Stomach (tissue), 9 donors: ENCODE measurements around the gene FOLH1. TPM values are rescaled to one million over a fixed set of nuclear protein-coding genes. Genes with fewer than 3 reads are reported as not detected.
"Not testable (repeated sequence)": the region's sequence is repeated elsewhere in the genome, so short reads cannot be mapped to it uniquely, and the experiment has no call there.

Experiments
- DNase-seq, 2 donors: peaks; one replicate each; pipeline versions ENCODE4 v3.0.0 to v3.0.0-alpha.2; 2013 to 2019
- H3K27ac ChIP-seq, 5 donors: fragments of 200-600 bp in 4 of 5; sonication (generic) in 4 of 5; one replicate each; pipeline ENCODE4 v1.5.1; 2013 to 2019; ENCODE audit warnings: mild to moderate bottlenecking in 1 of 5, moderate library complexity in 1 of 5
- H3K27me3 ChIP-seq, 3 donors: fragments of 200-600 bp; sonication (generic); one replicate each; pipeline ENCODE4 v1.5.1; 2017 to 2019; ENCODE audit warnings: mixed run types in 1 of 3
- H3K36me3 ChIP-seq, 4 donors: fragments of 200-600 bp; sonication (generic); 1 replicate in 3 of 4; 2 replicates in 1 of 4; pipeline ENCODE4 v1.5.1; 2016 to 2019
- H3K4me1 ChIP-seq, 4 donors: fragments of 200-600 bp; sonication (generic); one replicate each; pipeline ENCODE4 v1.5.1; 2016 to 2019
- H3K4me3 ChIP-seq, 4 donors: fragments of 200-600 bp; sonication (generic) in 3 of 4; one replicate each; pipeline ENCODE4 v1.5.1; 2016 to 2019; ENCODE audit warnings: mild to moderate bottlenecking in 1 of 4
- H3K9me3 ChIP-seq, 4 donors: fragments of 200-600 bp; sonication (generic); one replicate each; pipeline ENCODE4 v1.5.1; 2016 to 2019
- EP300 ChIP-seq: sonication (generic); formaldehyde crosslinking; IDR thresholded peaks from one replicate; pipeline ENCODE4 v1.6.1; 2017; ENCODE audit warnings: antibody characterized with exemption
- POLR2A ChIP-seq, 4 donors: fragments of 450-650 bp; IDR thresholded peaks; one replicate each; pipeline ENCODE4 v1.6.1; 2016; ENCODE audit warnings: antibody characterized with exemption in 4 of 4, control low read depth in 2 of 4, mild to moderate bottlenecking in 1 of 4, moderate library complexity in 1 of 4
- POLR2AphosphoS5 ChIP-seq, 3 donors: sonication (generic); formaldehyde crosslinking; IDR thresholded peaks; one replicate each; pipeline ENCODE4 v1.6.1; 2016; ENCODE audit warnings: antibody characterized with exemption in 3 of 3
- WGBS, 5 donors: extraction: QIAGEN DNeasy Blood & Tissue Kit in 3 of 5; methylation state at CpG; one replicate each; pipeline versions ENCODE4 v1.1.5 to v1.1.7; 2013 to 2018; 5-methylcytosine and 5-hydroxymethylcytosine counted together
- intact Hi-C: fragments of 100-400 bp; cut with DNase I; formaldehyde crosslinking; loops from one replicate; pipeline ENCODE4 v1.15.1; 2023; ENCODE audit warnings: low total_unique reads
- polyA plus RNA-seq, 3 donors: library from polyadenylated mRNA; stranded (reverse); fragments of 200-250 nt; gene quantifications; one replicate each; pipeline ENCODE4 v1.2.3, GENCODE V29; 2013
- total RNA-seq, 5 donors: library from RNA; depleted of rRNA; stranded (reverse); fragments of >200 nt; gene quantifications; one replicate each; pipeline versions ENCODE4 v1.1.0 to v1.2.3, GENCODE V29; 2014 to 2016
- TF ChIP-seq, protein P1 (sequence below), 7 experiments: fragments of 450-650 bp in 4 of 7; fragments of 200-600 bp in 3 of 7; sonication (generic) in 3 of 7; IDR thresholded peaks; one replicate each; pipeline ENCODE4 v1.5.1; 2016 to 2019; ENCODE audit warnings: antibody characterized with exemption in 7 of 7, control low read depth in 2 of 7, mild to moderate bottlenecking in 1 of 7
- donor health status: healthy with polysubstance abuse.
- donor health status: Bipolar disorder and iron deficiency.
- donor health status: healthy.

Gene FOLH1
- total and polyA plus RNA-seq, 8 donors: 0.98 to 50.0 (median 10.6) TPM; not detected in 5

DNA sequence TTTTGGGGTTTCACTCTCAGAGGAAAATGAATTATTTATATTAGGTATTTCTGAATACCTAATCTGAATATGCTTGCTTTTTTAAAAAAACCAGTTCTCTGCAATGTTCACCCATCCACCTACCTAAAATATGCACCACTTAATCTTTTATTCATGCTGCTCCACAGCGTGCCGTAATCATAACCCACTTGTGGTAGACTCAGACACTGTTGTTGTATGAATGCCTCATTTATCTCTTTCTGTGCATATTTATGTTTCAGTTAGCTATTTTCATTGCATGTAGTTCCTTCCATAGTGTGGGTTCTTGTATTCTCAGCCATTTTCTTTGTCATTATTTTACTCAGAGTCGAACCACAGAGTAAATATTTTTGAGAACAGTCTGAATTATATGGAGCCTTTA is 21.6 kb upstream of the FOLH1 start:
- 45 to 74% (median 55%) methylated on average over 3 of the region's 3 CpGs for WGBS, 5 donors

DNA sequence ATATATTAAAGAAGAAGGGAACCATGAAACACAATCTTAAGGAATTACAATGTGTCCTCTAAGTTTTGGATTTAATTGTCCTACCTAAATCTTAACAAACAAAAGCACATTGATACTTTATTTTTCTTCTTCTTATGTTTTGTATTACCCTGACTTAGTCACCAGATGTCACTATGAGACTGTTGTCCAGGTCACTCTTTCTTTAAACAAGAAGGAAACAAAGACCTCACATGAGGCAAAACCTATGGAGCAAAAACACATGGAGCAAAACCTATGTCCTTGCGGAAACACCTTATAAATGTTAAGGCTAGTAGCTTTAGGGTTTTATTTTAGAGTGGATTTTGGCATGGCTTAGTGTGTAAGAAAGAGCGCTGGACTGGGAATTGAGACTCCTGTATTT is 20.7 kb upstream of the FOLH1 start:
- H3K36me3 ChIP-seq, intact Hi-C loops, H3K4me1 ChIP-seq, H3K27ac ChIP-seq, H3K27me3 ChIP-seq, H3K9me3 ChIP-seq, H3K4me3 ChIP-seq: not testable (repeated sequence)
- TF ChIP-seq, protein P1, sequence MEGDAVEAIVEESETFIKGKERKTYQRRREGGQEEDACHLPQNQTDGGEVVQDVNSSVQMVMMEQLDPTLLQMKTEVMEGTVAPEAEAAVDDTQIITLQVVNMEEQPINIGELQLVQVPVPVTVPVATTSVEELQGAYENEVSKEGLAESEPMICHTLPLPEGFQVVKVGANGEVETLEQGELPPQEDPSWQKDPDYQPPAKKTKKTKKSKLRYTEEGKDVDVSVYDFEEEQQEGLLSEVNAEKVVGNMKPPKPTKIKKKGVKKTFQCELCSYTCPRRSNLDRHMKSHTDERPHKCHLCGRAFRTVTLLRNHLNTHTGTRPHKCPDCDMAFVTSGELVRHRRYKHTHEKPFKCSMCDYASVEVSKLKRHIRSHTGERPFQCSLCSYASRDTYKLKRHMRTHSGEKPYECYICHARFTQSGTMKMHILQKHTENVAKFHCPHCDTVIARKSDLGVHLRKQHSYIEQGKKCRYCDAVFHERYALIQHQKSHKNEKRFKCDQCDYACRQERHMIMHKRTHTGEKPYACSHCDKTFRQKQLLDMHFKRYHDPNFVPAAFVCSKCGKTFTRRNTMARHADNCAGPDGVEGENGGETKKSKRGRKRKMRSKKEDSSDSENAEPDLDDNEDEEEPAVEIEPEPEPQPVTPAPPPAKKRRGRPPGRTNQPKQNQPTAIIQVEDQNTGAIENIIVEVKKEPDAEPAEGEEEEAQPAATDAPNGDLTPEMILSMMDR (IDR thresholded peaks at IDR 0.05): peak in 2 of 7 experiments; percentile 22 to 46
- 51 to 67% (median 53%) methylated on average over 2 of the region's 2 CpGs for WGBS, 5 donors
- peak in 1 of 2 donors; percentile 9 for DNase-seq

More for the DNA sequence above, 21.6 kb upstream of the FOLH1 start:
- H3K9me3 ChIP-seq, H3K4me3 ChIP-seq, H3K36me3 ChIP-seq, intact Hi-C loops, H3K4me1 ChIP-seq, H3K27me3 ChIP-seq, H3K27ac ChIP-seq, DNase-seq: not testable (repeated sequence)

GRCh38 chr11:49225255-49225785 is 16.9 kb upstream of the FOLH1 start:
- intact Hi-C loops, H3K4me3 ChIP-seq, DNase-seq, H3K27ac ChIP-seq, H3K27me3 ChIP-seq, H3K9me3 ChIP-seq, H3K4me1 ChIP-seq, H3K36me3 ChIP-seq: not testable (repeated sequence)
- 52 to 69% (median 67%) methylated on average over 8 of the region's 8 CpGs for WGBS, 5 donors

DNA sequence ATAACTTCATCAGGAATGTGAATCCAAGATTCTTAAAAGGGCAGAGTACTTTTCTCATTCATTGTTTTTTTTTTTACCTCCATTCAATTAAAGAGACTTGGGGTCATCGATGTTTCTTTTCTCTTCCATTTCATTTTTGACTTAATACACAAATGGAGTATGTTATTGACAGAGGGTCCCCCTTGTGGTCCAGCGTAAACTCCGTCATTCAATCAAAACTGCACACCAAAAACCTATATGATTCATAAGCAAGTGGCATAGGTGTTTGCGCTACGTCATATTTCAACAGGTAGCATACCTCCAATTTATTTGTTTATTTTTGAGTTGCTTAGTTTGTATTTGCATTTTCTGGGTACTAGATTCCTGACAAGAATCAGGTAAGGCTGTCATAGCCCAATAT is 12.7 kb upstream of the FOLH1 start:
- 83 to 93% (median 87%) methylated on average over 5 of the region's 5 CpGs for WGBS, 5 donors
- intact Hi-C loops: no loop called here
- no peak for DNase-seq

DNA sequence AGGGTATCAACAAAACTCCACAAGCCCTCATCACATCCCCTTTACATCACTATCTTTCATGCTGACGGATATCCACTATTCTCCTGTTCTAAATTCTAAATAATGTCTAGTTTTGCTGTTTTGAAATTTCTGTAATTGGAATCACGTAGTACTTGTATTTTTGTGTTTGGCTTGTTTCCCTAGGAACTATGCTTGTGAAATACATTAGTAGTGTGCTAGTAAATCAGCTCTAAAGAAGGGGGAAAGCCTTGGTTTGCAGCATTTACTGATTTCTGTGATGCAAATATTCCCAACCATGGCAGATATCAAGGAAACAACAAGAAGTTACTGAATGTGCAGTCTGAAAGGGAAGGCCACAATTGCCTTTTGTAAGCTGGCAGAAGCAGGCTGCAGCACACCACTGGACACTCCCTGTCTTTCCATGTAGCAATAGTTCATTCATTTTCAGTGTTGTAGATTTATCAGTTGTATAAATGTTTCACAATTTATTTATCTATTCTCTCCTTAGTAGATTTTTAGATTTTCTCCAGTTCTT is 4.7 kb upstream of the FOLH1 start:
- intact Hi-C loops: no loop called here
- Histone ChIP-seq H3K4me1 (peaks cover 0 to 10% (median 4%) of the 10 kb centered on the region in 4 donors), H3K9me3 (no peaks in the 10 kb centered on the region), H3K4me3 (no peak overlapping the region), H3K36me3 (no peaks in the 10 kb centered on the region), H3K27ac (no peak overlapping the region), H3K27me3 (peaks cover 0 to 9% (median 4%) of the 10 kb centered on the region in 3 donors)
- TF ChIP-seq POLR2AphosphoS5 (IDR thresholded peaks at IDR 0.05): no peak
- TF ChIP-seq POLR2A (IDR thresholded peaks at IDR 0.05): no peak
- TF ChIP-seq EP300: no peak
- TF ChIP-seq, protein P1 (IDR thresholded peaks at IDR 0.05): no peak
- DNase-seq: peak in 1 of 2 donors; percentile 1
- 58 to 76% (median 74%) methylated on average over 2 of the region's 2 CpGs for WGBS, 5 donors

More for the DNA sequence above, 12.7 kb upstream of the FOLH1 start:
- H3K27ac ChIP-seq: no peak overlapping the region
- H3K27me3 ChIP-seq: no peaks in the 10 kb centered on the region
- no peaks in the 10 kb centered on the region for H3K36me3 ChIP-seq
- TF ChIP-seq POLR2A (IDR thresholded peaks at IDR 0.05): no peak
- no peak for TF ChIP-seq EP300
- TF ChIP-seq, protein P1 (IDR thresholded peaks at IDR 0.05): no peak
- no peak for TF ChIP-seq POLR2AphosphoS5 (IDR thresholded peaks at IDR 0.05)
- no peaks in the 10 kb centered on the region for H3K9me3 ChIP-seq
- H3K4me1 ChIP-seq: no peaks in the 10 kb centered on the region
- H3K4me3 ChIP-seq: no peak overlapping the region

- H3K27ac ChIP-seq, H3K9me3 ChIP-seq, DNase-seq, H3K36me3 ChIP-seq, intact Hi-C loops, H3K4me3 ChIP-seq: not testable (repeated sequence)
- peaks cover 0 to 13% (median 6%) of the 10 kb centered on the region in 4 donors for H3K4me1 ChIP-seq
- H3K27me3 ChIP-seq: peaks cover 0 to 12% (median 6%) of the 10 kb centered on the region in 3 donors
- WGBS, 5 donors: 79 to 90% (median 89%) methylated on average over 6 of the region's 6 CpGs
Observed at GRCh38 chr11:49206999-49207398, 1.4 kb downstream of the FOLH1 start.
